HEK293 (cell line): ENCODE data around the gene RPS6KA3.

Experiments
- CTCF ChIA-PET: fragments of 350-600 bp; formaldehyde crosslinking; extraction: SDS; loops from one replicate; lab custom pipeline; 2021; ENCODE audit warnings: antibody characterized with exemption; lab: Yijun Ruan, JAX
- POLR2A ChIA-PET: fragments of 300-600 bp; formaldehyde crosslinking; extraction: SDS; loops from one replicate; lab custom pipeline; 2020; ENCODE audit warnings: antibody characterized with exemption, inconsistent platforms; lab: Yijun Ruan, JAX
- H3K27ac ChIP-seq: fragments of 200-500 bp; sonication (Bioruptor generic); 2 replicates; pipeline ENCODE4 v1.5.1; 2014; ENCODE audit warnings: low read depth, low read length, control low read depth, inconsistent platforms; ENCODE audit errors: extremely low read depth
- H3K36me3 ChIP-seq, 2 experiments: fragments of 200-500 bp in 1 of 2; sonication (Bioruptor generic) in 1 of 2; 1 replicate in 1 of 2; 2 replicates in 1 of 2; pipeline ENCODE4 v1.5.1; 2014 to 2017; ENCODE audit warnings: inconsistent platforms in 2 of 2, low read length in 2 of 2; ENCODE audit not compliant: control insufficient read depth in 2 of 2, insufficient read depth in 1 of 2
- H3K4me1 ChIP-seq: fragments of 200-500 bp; sonication (Bioruptor generic); 2 replicates; pipeline ENCODE4 v1.5.1; 2014; ENCODE audit warnings: mild to moderate bottlenecking, low read length, inconsistent platforms; ENCODE audit not compliant: control insufficient read depth, insufficient read depth
- H3K4me3 ChIP-seq: 2 replicates; pipeline ENCODE4 v1.5.1; 2011; ENCODE audit warnings: low read depth, mild to moderate bottlenecking, control low read depth, low read length, moderate library complexity
- H3K9me3 ChIP-seq: fragments of 200-500 bp; sonication (Bioruptor generic); 2 replicates; pipeline ENCODE4 v1.5.1; 2014; ENCODE audit warnings: low read depth, low read length, inconsistent platforms; ENCODE audit not compliant: control insufficient read depth, insufficient read depth
- FEZF1 ChIP-seq: fragments of 450-650 bp; formaldehyde crosslinking; IDR thresholded peaks from 2 replicates; pipeline ENCODE4 v1.5.1; 2016; ENCODE audit warnings: missing biosample characterization, missing genetic modification characterization
- ZNF645 ChIP-seq: fragments of 450-650 bp; formaldehyde crosslinking; IDR thresholded peaks from 2 replicates; pipeline ENCODE4; 2016; ENCODE audit warnings: missing biosample characterization, missing genetic modification characterization

The RPS6KA3 gene

GRCh38 chrX:20101934-20102581 is 164.7 kb downstream of the RPS6KA3 start:
- Histone ChIP-seq H3K9me3 (no peaks in the 10 kb centered on the region), H3K27ac (no peak overlapping the region), H3K36me3 (no peaks in the 10 kb centered on the region), H3K4me3 (no peak overlapping the region), H3K4me1 (no peaks in the 10 kb centered on the region)
- TF ChIP-seq FEZF1 (tag by site-specific recombination) (0 out of 2 replicates have a peak, but pooled peaks have one; percentile 17), ZNF645 (tag by site-specific recombination) (no peak)
- CTCF ChIA-PET = no interaction called here
- POLR2A ChIA-PET = no interaction called here
